NCI-H774 (cell line): ENCODE data around the gene KRTAP2-3.
"Not testable (repeated sequence)": the region's sequence is repeated elsewhere in the genome, so short reads cannot be mapped to it uniquely, and the experiment has no call there.

Experiments
- DNase-seq: peaks from one replicate; lab custom pipeline; 2025; lab: John Stamatoyannopoulos, UW

KRTAP2-3 gene, protein sequence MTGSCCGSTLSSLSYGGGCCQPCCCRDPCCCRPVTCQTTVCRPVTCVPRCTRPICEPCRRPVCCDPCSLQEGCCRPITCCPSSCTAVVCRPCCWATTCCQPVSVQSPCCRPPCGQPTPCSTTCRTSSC

GRCh38 chr17:41060052-41060604, at the start of gene KRTAP2-3:
Gene KRTAP2-3, minus strand, starts transcription at chr17:41060114. Its CDS starts 64 bp downstream, at chr17:41060050.
- DNase-seq, result no peak

GRCh38 chr17:41108728-41109386, 48.9 kb upstream of the KRTAP2-3 start:
- DNase-seq, result not testable (repeated sequence)

GRCh38 chr17:41107941-41108450, 48.1 kb upstream of the KRTAP2-3 start:
- no peak for DNase-seq

DNA sequence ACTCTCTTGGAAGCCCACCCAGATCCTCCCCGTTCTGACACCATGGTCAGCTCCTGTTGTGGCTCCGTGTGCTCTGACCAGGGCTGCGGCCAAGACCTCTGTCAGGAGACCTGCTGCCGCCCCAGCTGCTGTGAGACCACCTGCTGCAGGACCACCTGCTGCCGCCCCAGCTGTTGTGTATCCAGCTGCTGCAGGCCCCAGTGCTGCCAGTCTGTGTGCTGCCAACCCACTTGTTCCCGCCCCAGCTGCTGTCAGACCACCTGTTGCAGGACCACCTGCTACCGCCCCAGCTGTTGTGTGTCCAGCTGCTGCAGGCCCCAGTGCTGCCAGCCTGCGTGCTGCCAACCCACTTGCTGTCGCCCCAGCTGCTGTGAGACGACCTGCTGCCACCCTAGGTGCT, 45.4 kb upstream of the KRTAP2-3 start, which contains the start of gene KRTAP4-9:
Gene KRTAP4-9, plus strand, starts transcription at position 43 of the 400 bp plus-strand sequence. Its CDS starts 0 bp downstream, at position 43.
- not testable (repeated sequence) for DNase-seq

DNA sequence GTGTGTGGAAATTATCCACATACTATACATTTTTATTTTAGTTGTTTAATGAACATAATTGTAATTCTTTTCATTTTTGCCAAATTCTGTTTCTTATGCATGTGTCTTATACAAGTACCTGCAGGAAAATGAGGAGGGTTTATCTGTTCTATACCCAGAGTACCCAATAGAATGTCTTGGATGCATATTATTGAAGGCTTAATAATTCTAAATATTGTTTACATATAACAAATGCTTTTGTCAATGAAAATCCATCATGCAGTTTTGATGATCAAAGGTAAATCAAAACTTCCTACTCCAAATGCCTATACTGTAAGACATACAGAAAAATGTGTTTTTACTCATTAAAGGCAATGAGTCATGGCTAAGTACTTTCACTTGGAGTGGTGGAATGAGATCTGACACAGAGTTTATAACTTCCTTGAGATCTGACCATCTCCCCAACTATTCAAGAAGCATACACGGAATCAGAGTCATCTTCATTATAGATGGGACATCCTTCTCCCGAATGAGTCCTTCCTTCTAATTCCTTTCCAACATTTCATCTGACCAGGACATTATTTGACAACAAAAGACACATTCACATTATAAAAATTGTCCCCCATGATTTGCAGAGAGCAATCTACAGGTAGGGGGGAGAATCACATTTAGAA, 44.6 kb upstream of the KRTAP2-3 start:
- not testable (repeated sequence) for DNase-seq

DNA sequence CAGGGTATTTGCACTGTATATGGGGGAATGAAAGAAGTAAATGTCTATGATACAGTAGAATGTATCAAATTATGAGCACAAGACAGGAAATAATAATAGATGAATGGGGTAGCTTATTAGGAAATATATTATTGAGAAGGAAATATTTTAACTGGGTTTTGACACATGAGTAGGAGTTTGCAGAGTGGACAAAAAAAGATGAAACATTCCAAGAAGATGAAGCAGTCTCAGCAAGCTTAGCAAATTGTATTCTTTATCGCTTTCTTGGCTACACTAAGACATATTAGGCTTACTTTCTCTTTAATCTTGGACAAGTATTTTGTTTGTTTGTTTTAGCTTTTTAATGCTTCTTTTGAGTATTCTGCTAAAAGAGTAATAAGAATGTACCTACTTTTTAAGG, 44.0 kb upstream of the KRTAP2-3 start:
- DNase-seq, result no peak

- DNase-seq, result no peak
These were observed 41.8 kb upstream of the KRTAP2-3 start, which contains the start of gene KRTAP4-16 for GRCh38 chr17:41101586-41102259. Gene KRTAP4-16, minus strand, starts transcription at chr17:41102209. Its CDS starts 0 bp downstream, at chr17:41102209.

- DNase-seq, result not testable (repeated sequence)
These were observed 40.0 kb upstream of the KRTAP2-3 start for GRCh38 chr17:41099682-41100480.

DNA sequence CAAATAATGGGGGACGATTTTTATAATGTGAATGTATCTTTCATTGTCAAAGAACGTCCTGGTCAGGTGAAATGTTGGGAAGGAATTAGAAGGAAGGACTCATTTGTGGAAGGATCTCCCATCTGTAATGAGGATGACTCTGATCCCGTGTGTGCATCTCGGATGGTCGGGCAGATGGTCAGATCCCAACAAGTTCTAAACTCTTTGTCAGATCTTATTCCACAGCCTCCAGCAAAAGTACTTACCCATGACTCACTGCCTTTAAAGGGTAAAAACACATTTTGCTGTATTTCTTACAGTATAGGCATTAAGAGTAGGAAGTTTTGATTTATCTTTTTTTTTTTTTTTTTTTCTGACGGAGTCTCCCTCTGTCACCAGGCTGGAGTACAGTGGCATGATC, 38.6 kb upstream of the KRTAP2-3 start:
- DNase-seq, result no peak

DNA sequence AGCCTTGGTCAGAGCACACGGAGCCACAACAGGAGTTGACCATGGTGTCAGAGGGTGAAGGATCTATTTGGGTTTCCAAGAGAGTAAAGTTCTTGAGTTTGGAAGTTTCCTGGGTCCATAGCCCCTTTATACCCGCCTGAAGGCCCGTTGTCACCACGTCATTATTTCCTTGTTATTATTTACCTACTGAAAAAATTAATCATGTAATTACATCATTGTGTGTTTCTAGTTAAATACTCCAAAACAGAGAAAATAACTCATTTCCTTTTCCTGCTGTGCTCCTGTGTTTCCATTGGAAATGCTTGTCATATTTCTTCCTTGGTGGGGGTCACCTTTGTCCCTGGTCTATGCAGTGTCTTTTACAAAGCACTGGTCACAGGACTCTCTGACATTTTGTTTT, 38.1 kb upstream of the KRTAP2-3 start, which contains the start of gene KRTAP4-8:
Gene KRTAP4-8, minus strand, starts transcription at position 101 of the 400 bp plus-strand sequence. Its CDS starts 58 bp downstream, at position 43.
- DNase-seq, result no peak

- DNase-seq, result no peak
These were observed 36.1 kb upstream of the KRTAP2-3 start for GRCh38 chr17:41096055-41096454.

DNA sequence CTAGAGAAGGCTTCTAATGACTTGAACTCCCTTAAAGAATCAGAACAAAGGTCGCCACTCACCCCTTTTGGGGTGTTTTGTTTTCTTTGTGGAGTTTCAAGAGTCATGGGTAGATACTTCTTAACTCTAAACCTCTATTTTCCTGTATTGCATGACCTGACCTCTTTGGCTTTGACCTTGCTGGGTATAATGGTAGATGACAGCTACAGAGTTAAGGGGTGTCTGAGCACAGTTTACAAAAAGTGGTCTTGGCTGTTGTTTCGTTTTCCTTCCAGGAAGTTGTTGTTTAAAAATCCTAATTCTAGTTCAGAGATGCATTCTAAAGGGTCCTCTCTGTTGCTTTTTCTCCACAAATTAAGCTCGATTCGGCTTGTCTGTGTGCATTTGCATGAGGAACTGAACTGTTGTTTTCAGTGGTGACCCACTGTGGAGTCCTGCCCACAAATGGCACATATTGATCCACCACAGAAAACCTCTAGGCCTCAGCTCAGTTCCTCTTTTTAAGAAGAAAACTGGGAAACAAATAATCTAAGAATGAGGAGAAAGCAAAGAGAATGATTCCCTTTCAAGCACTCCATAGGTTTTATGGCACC, 28.9 kb upstream of the KRTAP2-3 start:
- not testable (repeated sequence) for DNase-seq

- not testable (repeated sequence) for DNase-seq
These were observed 24.4 kb upstream of the KRTAP2-3 start, which contains the start of gene KRTAP4-7 for GRCh38 chr17:41084100-41084856. Gene KRTAP4-7, plus strand, starts transcription at chr17:41084150. Its CDS starts 57 bp downstream, at chr17:41084207.

DNA sequence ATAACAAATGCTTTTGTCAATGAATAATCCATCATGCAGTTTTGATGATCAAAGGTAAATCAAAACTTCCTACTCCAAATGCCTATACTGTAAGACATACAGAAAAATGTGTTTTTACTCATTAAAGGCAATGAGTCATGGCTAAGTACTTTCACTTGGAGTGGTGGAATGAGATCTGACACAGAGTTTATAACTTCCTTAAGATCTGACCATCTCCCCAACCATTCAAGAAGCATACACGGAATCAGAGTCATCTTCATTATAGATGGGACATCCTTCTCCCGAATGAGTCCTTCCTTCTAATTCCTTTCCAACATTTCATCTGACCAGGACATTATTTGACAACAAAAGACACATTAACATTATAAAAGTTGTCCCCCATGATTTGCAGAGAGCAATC, 23.5 kb upstream of the KRTAP2-3 start:
- DNase-seq, result not testable (repeated sequence)

DNA sequence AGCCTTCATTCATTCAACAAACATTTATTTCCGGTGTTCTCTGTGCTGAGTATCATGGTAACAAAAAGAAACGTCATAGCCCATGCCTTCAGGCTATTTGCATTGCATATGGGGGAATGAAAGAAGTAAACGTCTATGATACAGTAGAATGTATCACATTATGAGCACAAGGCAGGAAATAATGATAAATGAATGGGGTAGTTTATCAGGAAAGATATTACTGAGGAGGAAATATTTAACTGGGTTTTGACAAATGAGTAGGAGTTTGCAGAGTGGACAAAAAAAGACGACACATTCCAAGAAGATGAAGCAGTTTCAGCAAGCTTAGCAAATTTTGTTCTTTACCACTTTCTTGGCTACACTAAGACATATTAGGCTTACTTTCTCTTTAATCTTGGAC, 22.7 kb upstream of the KRTAP2-3 start:
- DNase-seq, result no peak

GRCh38 chr17:41076788-41077187, 16.9 kb upstream of the KRTAP2-3 start:
- no peak for DNase-seq

DNA sequence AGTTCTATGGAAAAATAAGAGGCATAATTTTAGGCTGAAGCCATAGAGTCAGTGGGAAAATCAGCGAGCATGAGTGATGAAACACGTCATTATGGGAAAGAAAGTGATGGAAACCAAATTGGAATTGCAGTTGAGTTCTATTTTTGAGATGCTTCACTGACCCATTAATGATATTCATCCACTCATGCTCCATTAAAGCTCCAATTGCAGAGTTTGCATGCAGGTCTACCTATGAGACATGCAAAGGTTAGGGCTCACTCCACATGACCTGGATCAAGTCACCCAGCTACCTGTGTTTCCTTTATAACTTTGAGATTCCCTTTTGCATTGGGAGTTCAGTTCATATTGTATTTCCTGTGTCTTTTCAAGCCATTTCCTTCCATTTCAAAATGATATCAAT, 13.8 kb upstream of the KRTAP2-3 start:
- no peak for DNase-seq

- peak; percentile 63 for DNase-seq
These were observed 11.9 kb upstream of the KRTAP2-3 start for GRCh38 chr17:41071606-41072360.

DNA sequence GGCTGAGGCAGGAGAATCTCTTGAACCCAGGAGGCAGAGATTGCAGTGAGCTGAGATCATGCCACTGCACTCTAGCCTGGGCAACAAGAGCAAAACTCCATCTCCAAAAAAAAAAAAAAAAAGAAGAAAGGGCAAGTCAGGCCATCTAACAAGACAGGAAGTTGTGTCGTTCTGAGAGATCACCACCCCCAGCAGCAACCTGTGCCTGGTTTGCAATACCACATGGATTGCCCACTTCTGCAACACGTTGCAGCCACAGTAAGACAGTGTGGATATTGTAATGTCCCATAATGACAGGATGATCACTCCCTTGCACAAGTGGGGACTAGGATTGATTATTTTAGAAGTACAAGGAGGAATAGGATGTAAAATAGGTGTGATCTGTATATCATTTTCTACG, 9.1 kb upstream of the KRTAP2-3 start:
- no peak for DNase-seq
